ENCODE results near the gene ASB4. TPM values are rescaled to one million over a fixed set of nuclear protein-coding genes. Genes with fewer than 3 reads are reported as not detected.

ASB4 gene, protein sequence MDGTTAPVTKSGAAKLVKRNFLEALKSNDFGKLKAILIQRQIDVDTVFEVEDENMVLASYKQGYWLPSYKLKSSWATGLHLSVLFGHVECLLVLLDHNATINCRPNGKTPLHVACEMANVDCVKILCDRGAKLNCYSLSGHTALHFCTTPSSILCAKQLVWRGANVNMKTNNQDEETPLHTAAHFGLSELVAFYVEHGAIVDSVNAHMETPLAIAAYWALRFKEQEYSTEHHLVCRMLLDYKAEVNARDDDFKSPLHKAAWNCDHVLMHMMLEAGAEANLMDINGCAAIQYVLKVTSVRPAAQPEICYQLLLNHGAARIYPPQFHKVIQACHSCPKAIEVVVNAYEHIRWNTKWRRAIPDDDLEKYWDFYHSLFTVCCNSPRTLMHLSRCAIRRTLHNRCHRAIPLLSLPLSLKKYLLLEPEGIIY
- total RNA-seq (ENCODE audit: low replicate concordance) = not detected in 2 replicates

DNA sequence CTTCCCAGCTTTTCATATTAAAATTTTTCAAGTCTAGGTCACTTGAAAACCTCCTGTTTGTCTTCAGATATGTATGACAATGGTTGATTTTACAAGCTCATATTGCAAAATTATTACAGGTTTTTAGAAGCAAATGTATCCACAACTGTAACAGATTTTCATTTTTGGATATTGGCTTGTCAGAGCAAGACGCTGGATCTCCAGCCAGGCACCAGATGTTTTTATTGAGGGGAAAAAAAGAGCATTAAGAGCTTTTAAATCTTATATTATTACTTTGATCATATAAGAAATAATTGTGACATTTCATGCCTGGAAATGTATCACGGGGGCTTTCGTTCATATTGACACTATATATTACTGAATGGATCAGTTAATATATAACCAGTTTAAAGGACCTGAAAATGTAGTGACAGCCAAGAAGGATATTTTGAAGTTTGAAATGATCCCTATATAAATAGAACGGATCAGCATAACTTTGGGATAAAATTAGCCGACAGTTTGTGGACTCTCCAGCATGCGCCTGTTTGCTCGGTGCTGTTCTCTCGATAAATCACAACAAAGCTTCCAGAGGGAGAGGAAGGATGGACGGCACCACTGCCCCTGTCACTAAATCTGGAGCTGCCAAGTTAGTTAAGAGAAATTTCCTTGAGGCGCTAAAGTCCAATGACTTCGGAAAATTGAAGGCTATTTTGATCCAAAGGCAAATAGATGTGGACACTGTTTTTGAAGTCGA, at the start of gene ASB4:
Gene ASB4, plus strand, starts transcription at position 553 of the 733 bp plus-strand sequence. Its CDS starts 29 bp downstream, at position 582.
- H3K4me3 ChIP-seq (ENCODE audit: low read depth, low read length) = no peak within 1 kb of the TSS
- no peak for DNase-seq (ENCODE audit: low read depth)
- TF ChIP-seq, protein P1, sequence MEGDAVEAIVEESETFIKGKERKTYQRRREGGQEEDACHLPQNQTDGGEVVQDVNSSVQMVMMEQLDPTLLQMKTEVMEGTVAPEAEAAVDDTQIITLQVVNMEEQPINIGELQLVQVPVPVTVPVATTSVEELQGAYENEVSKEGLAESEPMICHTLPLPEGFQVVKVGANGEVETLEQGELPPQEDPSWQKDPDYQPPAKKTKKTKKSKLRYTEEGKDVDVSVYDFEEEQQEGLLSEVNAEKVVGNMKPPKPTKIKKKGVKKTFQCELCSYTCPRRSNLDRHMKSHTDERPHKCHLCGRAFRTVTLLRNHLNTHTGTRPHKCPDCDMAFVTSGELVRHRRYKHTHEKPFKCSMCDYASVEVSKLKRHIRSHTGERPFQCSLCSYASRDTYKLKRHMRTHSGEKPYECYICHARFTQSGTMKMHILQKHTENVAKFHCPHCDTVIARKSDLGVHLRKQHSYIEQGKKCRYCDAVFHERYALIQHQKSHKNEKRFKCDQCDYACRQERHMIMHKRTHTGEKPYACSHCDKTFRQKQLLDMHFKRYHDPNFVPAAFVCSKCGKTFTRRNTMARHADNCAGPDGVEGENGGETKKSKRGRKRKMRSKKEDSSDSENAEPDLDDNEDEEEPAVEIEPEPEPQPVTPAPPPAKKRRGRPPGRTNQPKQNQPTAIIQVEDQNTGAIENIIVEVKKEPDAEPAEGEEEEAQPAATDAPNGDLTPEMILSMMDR (IDR thresholded peaks at IDR 0.05; ENCODE audit: insufficient read depth, low read length) = no peak

DNA sequence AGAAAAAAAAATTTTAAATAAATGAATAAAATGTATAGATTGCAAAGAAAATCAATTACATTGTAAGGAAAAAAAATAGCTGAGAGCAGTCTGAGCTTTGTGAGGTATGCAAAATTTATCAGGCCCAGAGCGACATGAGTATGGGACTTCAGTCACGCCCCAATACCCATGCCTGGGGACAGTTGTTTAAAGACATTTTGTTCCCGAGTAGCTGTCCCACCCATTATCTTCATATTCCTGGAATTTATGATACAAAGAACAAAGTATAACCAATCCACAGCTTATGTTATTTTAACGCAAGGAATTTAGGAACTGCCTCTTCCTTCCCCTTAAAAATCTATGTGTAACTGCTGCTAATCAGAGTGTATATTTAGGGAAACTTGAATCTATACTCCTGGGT, 49.3 kb upstream of the ASB4 start:
- no peak for DNase-seq (ENCODE audit: low read depth)
- no peak overlapping the region for H3K4me3 ChIP-seq (ENCODE audit: low read depth, low read length)
- TF ChIP-seq, protein P1 (IDR thresholded peaks at IDR 0.05; ENCODE audit: insufficient read depth, low read length) = no peak

DNA sequence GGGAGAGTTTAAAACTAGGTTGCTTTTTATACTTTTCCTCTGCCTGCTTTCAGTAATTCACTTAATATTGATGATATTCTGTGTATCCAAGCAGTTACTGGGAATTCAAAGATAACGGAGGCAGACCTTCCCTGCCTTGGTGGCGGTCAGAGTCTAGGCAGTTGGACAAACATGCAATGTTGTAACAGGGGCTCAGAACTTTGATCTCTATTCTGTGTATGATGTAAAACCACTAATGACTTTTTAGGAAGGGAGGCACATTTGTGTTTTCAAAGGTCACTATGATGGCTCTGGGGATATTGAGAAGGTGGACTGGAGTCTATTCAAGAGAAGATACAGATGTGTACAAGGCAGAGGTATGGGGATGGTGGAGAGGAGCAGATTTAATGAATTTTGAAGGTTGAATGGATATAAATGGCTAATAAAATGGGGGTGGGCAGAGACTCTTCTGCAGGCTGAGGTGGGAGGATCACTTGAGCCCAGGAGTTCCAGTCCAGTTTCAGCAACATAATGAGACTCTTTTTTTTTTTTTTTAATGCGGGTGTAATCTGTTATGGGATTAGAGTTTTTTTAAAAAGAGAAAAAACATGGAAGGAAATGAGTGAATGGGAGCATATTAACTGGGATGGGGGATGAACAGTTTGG, 45.2 kb upstream of the ASB4 start:
- no peak overlapping the region for H3K4me3 ChIP-seq (ENCODE audit: low read depth, low read length)
- DNase-seq (ENCODE audit: low read depth) = no peak
- TF ChIP-seq, protein P1 (IDR thresholded peaks at IDR 0.05; ENCODE audit: insufficient read depth, low read length) = no peak

DNA sequence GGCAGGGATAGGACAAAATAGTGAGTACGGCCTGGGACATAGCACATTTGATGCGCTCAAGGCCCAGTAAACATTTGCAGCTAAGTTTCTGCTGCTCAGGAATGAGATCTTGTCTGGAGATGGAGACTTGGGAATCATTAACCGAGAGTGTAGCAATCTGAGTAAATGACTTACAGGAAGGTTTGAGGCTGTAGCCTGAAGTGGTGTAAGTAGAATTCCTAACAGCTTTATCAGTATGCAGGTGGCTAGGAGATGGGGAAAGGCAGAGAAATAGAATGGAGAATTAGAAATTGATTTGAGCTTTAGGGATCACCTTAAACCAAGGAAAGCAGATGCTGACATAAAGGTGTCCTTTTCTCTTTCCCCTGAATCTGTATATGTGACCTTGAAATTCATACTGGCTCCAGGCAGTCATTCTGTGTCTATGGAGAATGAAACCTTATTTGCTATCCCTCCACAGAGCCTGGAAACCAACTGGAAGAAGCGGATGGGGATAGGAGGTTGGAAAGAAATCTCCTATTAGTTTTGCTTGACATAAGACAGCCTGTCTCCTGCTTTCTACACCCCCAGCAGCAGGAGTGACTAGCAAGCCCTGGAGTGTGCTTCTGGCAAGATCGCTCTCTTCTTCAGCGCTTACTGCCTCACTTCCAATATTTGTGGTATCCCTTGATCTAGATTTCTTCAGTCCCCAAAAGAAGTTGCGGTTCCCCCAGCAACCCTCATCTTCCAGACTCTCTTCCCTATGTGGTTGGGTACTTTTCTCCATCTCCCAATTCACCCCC, 44.5 kb upstream of the ASB4 start:
- TF ChIP-seq, protein P1 (IDR thresholded peaks at IDR 0.05; ENCODE audit: insufficient read depth, low read length) = no peak
- DNase-seq (ENCODE audit: low read depth) = no peak
- H3K4me3 ChIP-seq (ENCODE audit: low read depth, low read length) = no peak overlapping the region

DNA sequence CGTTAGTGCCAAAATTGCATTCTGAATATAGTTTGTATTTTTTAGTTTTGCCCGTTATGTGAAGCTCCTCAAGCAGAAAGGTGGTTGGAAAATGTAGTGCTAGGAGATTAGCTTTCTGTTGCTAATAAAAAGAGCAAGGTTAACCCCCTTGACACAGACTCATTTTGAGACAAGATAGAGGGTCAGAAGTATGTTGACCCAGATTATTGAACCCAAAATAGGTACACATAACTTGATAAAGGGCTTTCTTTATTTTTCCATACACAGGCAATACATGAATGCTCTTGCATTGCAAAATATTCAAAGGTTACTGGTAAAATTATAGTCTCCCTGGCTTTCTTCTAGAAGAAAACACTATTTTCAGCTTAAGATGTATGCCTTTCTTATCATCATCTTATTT, 40.9 kb upstream of the ASB4 start:
- H3K4me3 ChIP-seq (ENCODE audit: low read depth, low read length) = no peak overlapping the region
- TF ChIP-seq, protein P1 (IDR thresholded peaks at IDR 0.05; ENCODE audit: insufficient read depth, low read length) = no peak
- no peak for DNase-seq (ENCODE audit: low read depth)

DNA sequence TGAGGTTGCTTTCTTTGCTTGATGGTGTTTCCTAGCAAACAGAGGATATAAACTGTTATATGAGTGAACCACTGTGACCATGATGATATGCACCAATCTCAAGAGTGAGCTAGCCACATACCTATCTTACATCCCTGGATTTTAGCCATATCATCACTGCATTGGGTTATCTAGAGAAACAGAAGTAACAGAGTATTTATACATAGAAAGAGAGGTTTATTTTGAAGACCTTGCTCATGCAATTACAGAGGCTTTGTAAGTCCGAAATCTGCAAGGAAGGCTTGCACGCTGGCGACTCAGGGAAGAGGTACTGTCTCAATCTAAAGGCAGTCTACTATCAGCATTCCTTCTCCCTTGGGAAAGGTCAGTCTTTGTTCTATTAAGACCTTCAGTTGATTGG, 39.1 kb upstream of the ASB4 start:
- no peak overlapping the region for H3K4me3 ChIP-seq (ENCODE audit: low read depth, low read length)
- DNase-seq (ENCODE audit: low read depth) = no peak
- TF ChIP-seq, protein P1 (IDR thresholded peaks at IDR 0.05; ENCODE audit: insufficient read depth, low read length) = no peak
